Spleen (tissue), 11 donors: ENCODE measurements around the gene CNGA4. TPM values are rescaled to one million over a fixed set of nuclear protein-coding genes. Genes with fewer than 3 reads are reported as not detected.
"Not testable (repeated sequence)": the region's sequence is repeated elsewhere in the genome, so short reads cannot be mapped to it uniquely, and the experiment has no call there.

Source experiments
- DNase-seq: peaks from one replicate; pipeline ENCODE4 v3.0.0-alpha.2; 2020
- H3K27ac ChIP-seq, 8 donors: fragments of 200-600 bp; sonication (generic) in 7 of 8; 1 replicate in 4 of 8; 2 replicates in 4 of 8; pipeline versions ENCODE4 v1.5.0 to v1.8.0; 2016 to 2021; ENCODE audit warnings: inconsistent platforms in 4 of 8, mild to moderate bottlenecking in 4 of 8, moderate library complexity in 1 of 8
- H3K27me3 ChIP-seq, 7 donors: fragments of 200-600 bp; sonication (generic) in 6 of 7; replicated peaks in 1 of 7; 1 replicate in 4 of 7; 2 replicates in 3 of 7; pipeline versions ENCODE4 v1.5.0 to v1.8.0; 2016 to 2021; ENCODE audit warnings: inconsistent platforms in 3 of 7, mild to moderate bottlenecking in 1 of 7
- H3K36me3 ChIP-seq, 6 donors: fragments of 200-600 bp; sonication (generic) in 5 of 6; 1 replicate in 4 of 6; 2 replicates in 2 of 6; pipeline versions ENCODE4 v1.5.0 to v1.8.0; 2016 to 2021; ENCODE audit warnings: inconsistent platforms in 2 of 6
- H3K4me1 ChIP-seq, 6 donors: fragments of 200-600 bp; sonication (generic) in 5 of 6; 1 replicate in 3 of 6; 2 replicates in 3 of 6; pipeline versions ENCODE4 v1.5.0 to v1.8.0; 2016 to 2021; ENCODE audit warnings: inconsistent platforms in 3 of 6
- H3K4me3 ChIP-seq, 8 donors: fragments of 200-600 bp; sonication (generic) in 7 of 8; 1 replicate in 4 of 8; 2 replicates in 4 of 8; pipeline versions ENCODE4 v1.5.0 to v1.8.0; 2016 to 2021; ENCODE audit warnings: inconsistent platforms in 4 of 8, mild to moderate bottlenecking in 4 of 8, moderate library complexity in 2 of 8
- H3K9me3 ChIP-seq, 8 donors: fragments of 200-600 bp; sonication (generic) in 7 of 8; 1 replicate in 4 of 8; 2 replicates in 4 of 8; pipeline versions ENCODE4 v1.5.0 to v1.8.0; 2016 to 2021; ENCODE audit warnings: inconsistent platforms in 4 of 8
- CTCF ChIP-seq, 11 experiments: fragments of 200-600 bp in 7 of 11; fragments of 450-650 bp in 4 of 11; sonication (generic) in 4 of 11; IDR thresholded peaks in 8 of 11; conservative IDR thresholded peaks in 3 of 11; 1 replicate in 7 of 11; 2 replicates in 4 of 11; pipeline versions ENCODE4 v1.4.0 to v1.8.0; 2016 to 2021; ENCODE audit warnings: antibody characterized with exemption in 11 of 11, inconsistent platforms in 4 of 11, mild to moderate bottlenecking in 1 of 11
- POLR2A ChIP-seq, 3 donors: fragments of 450-650 bp; IDR thresholded peaks; one replicate each; pipeline ENCODE4 v1.5.1; 2017; ENCODE audit warnings: antibody characterized with exemption in 3 of 3, mild to moderate bottlenecking in 1 of 3
- POLR2AphosphoS5 ChIP-seq, 3 donors: sonication (generic); formaldehyde crosslinking; IDR thresholded peaks; one replicate each; pipeline ENCODE4 v1.5.1; 2017; ENCODE audit warnings: antibody characterized with exemption in 3 of 3
- WGBS, 5 donors: extraction: QIAGEN DNeasy Blood & Tissue Kit in 3 of 5; methylation state at CpG; one replicate each; pipeline versions ENCODE4 v1.1.5 to v1.1.7; 2013 to 2018; 5-methylcytosine and 5-hydroxymethylcytosine counted together
- intact Hi-C: fragments of 100-400 bp; cut with DNase I; formaldehyde crosslinking; loops from one replicate; pipeline ENCODE4 v1.15.0; 2023; ENCODE audit warnings: low total_unique reads
- polyA plus RNA-seq, 3 donors: library from polyadenylated mRNA; stranded (reverse); fragments of 200-250 nt; gene quantifications; one replicate each; pipeline ENCODE4 v1.2.1, GENCODE V29; 2013
- total RNA-seq, 7 donors: library from RNA; depleted of rRNA in 3 of 7; stranded (reverse); fragments of >200 nt in 3 of 7; fragmentation: NEBNext Ultra II Directional in 4 of 7; extraction: Animal tissue kit (Norgen Biotek cat#: 25700) in 4 of 7; gene quantifications; one replicate each; pipeline versions ENCODE4 v1.1.0 to v1.2.1, GENCODE V29; 2016 to 2021
- donor health status: healthy with polysubstance abuse.
- donor health status: DM: no; HTN: no; CAD: no; lungs with moderate emphysema.
- donor health status: DM: no; HTN: no; CAD: no.
- donor health status: Bipolar disorder and iron deficiency.
- donor health status: healthy.
- donor health status: DM: no; HTN: no; CAD: no.
- donor health status: DM: yes; HTN: yes; CAD: no.

Gene CNGA4
- total and polyA plus RNA-seq, 10 donors: 0.06 to 0.60 (median 0.29) TPM; not detected in 2

GRCh38 chr11:6241316-6241715 lies 2.4 kb downstream of the CNGA4 start:
- TF ChIP-seq POLR2A (IDR thresholded peaks at IDR 0.05): no peak
- TF ChIP-seq POLR2AphosphoS5 (IDR thresholded peaks at IDR 0.05): no peak
- TF ChIP-seq CTCF (IDR thresholded peaks at IDR 0.05 in 8 of 11, conservative IDR thresholded peaks at IDR 0.05 in 3 of 11): no peak
- Histone ChIP-seq H3K4me1 (peaks cover 0 to 6% (median 0%) of the 10 kb centered on the region in 6 donors), H3K9me3 (no peaks in the 10 kb centered on the region), H3K36me3 (no peaks in the 10 kb centered on the region), H3K4me3 (no peak overlapping the region), H3K27ac (no peak overlapping the region), H3K27me3 (peaks cover 0 to 19% (median 0%) of the 10 kb centered on the region in 7 donors)
- intact Hi-C loops: no loop called here
- 88 to 98% (median 93%) methylated on average over 7 of the region's 7 CpGs for WGBS, 5 donors
- DNase-seq: no peak

- Histone ChIP-seq H3K4me1 (peaks cover 0 to 3% (median 0%) of the 10 kb centered on the region in 6 donors), H3K4me3 (no peak overlapping the region), H3K27ac (no peak overlapping the region), H3K9me3 (peaks cover 0 to 4% (median 0%) of the 10 kb centered on the region in 8 donors), H3K36me3 (no peaks in the 10 kb centered on the region), H3K27me3 (peaks cover 0 to 5% (median 0%) of the 10 kb centered on the region in 7 donors)
- intact Hi-C loops: no loop called here
- TF ChIP-seq CTCF (IDR thresholded peaks at IDR 0.05 in 8 of 11, conservative IDR thresholded peaks at IDR 0.05 in 3 of 11): no peak
- no peak for TF ChIP-seq POLR2AphosphoS5 (IDR thresholded peaks at IDR 0.05)
- no peak for TF ChIP-seq POLR2A (IDR thresholded peaks at IDR 0.05)
- 89 to 98% (median 95%) methylated on average over 2 of the region's 2 CpGs for WGBS, 5 donors
- DNase-seq: no peak
These were observed 6.6 kb downstream of the CNGA4 start for GRCh38 chr11:6245536-6245935.

- H3K9me3 ChIP-seq: peaks cover 0 to 4% (median 0%) of the 10 kb centered on the region in 8 donors
- 85 to 93% (median 89%) methylated on average over 1 of the region's 1 CpG for WGBS, 5 donors
- no peaks in the 10 kb centered on the region for H3K4me1 ChIP-seq
- DNase-seq: no peak
- TF ChIP-seq POLR2A (IDR thresholded peaks at IDR 0.05) (no peak), POLR2AphosphoS5 (IDR thresholded peaks at IDR 0.05) (no peak), CTCF (IDR thresholded peaks at IDR 0.05 in 8 of 11, conservative IDR thresholded peaks at IDR 0.05 in 3 of 11) (no peak)
- intact Hi-C loops: no loop called here
- H3K4me3 ChIP-seq: no peak overlapping the region
- H3K27me3 ChIP-seq: peaks cover 0 to 5% (median 0%) of the 10 kb centered on the region in 7 donors
- no peaks in the 10 kb centered on the region for H3K36me3 ChIP-seq
- no peak overlapping the region for H3K27ac ChIP-seq
These were observed 9.4 kb downstream of the CNGA4 start for GRCh38 chr11:6248248-6248647.

- H3K27me3 ChIP-seq, H3K4me3 ChIP-seq, H3K27ac ChIP-seq, intact Hi-C loops, H3K9me3 ChIP-seq, H3K36me3 ChIP-seq, H3K4me1 ChIP-seq, DNase-seq: not testable (repeated sequence)
- 66 to 92% (median 86%) methylated on average over 3 of the region's 3 CpGs for WGBS, 5 donors
These were observed 10.0 kb downstream of the CNGA4 start for GRCh38 chr11:6248897-6249296.
